Liver (tissue), 9 donors: ENCODE data around the gene DDA1. TPM values are rescaled to one million over a fixed set of nuclear protein-coding genes. Genes with fewer than 3 reads are reported as not detected.

Experiments
- DNase-seq: peaks from one replicate; pipeline ENCODE4 v3.0.0-alpha.2; 2017; ENCODE audit warnings: low spot score
- H3K27ac ChIP-seq, 2 donors: one replicate each; pipeline ENCODE4 v1.7.0; 2013; ENCODE audit warnings: inconsistent platforms in 2 of 2, low read length in 2 of 2, control low read depth in 1 of 2, low read depth in 1 of 2, mild to moderate bottlenecking in 1 of 2
- H3K27me3 ChIP-seq, 4 donors: one replicate each; pipeline versions ENCODE4 v1.6.1 to v1.7.0; 2013; ENCODE audit warnings: low read length in 3 of 4, inconsistent platforms in 1 of 4, mild to moderate bottlenecking in 1 of 4, moderate library complexity in 1 of 4; ENCODE audit not compliant: control insufficient read depth in 4 of 4, insufficient read depth in 4 of 4
- H3K36me3 ChIP-seq, 4 donors: one replicate each; pipeline versions ENCODE4 v1.6.1 to v1.7.0; 2013; ENCODE audit warnings: low read length in 3 of 4, mild to moderate bottlenecking in 3 of 4, low read depth in 1 of 4, moderate library complexity in 1 of 4; ENCODE audit not compliant: control insufficient read depth in 4 of 4, insufficient read depth in 3 of 4
- H3K4me1 ChIP-seq, 4 donors: one replicate each; pipeline versions ENCODE4 v1.6.1 to v1.7.0; 2013; ENCODE audit warnings: low read length in 3 of 4, mild to moderate bottlenecking in 3 of 4, moderate library complexity in 1 of 4; ENCODE audit not compliant: control insufficient read depth in 4 of 4, insufficient read depth in 4 of 4
- H3K4me3 ChIP-seq, 3 donors: one replicate each; pipeline versions ENCODE4 v1.6.1 to v1.7.0; 2013; ENCODE audit warnings: low read length in 3 of 3, control low read depth in 1 of 3, low read depth in 1 of 3, mild to moderate bottlenecking in 1 of 3
- H3K9ac ChIP-seq, 2 donors: one replicate each; pipeline ENCODE4 v1.7.0; 2013; ENCODE audit warnings: low read length in 2 of 2, mild to moderate bottlenecking in 2 of 2, moderate library complexity in 2 of 2, control low read depth in 1 of 2, low read depth in 1 of 2
- H3K9me3 ChIP-seq, 4 donors: one replicate each; pipeline versions ENCODE4 v1.6.1 to v1.7.0; 2013; ENCODE audit warnings: low read length in 3 of 4; ENCODE audit not compliant: control insufficient read depth in 4 of 4
- EGR1 ChIP-seq, 2 donors: IDR thresholded peaks; 2 replicates each; pipeline ENCODE4 v1.6.1; 2016 to 2018; ENCODE audit warnings: antibody characterized with exemption in 2 of 2, low read depth in 2 of 2
- FOXA2 ChIP-seq: IDR thresholded peaks from 2 replicates; pipeline ENCODE4 v1.6.1; 2016; ENCODE audit warnings: antibody characterized with exemption
- HNF4G ChIP-seq: IDR thresholded peaks from 2 replicates; pipeline ENCODE4 v1.6.1; 2016; ENCODE audit warnings: antibody characterized with exemption
- JUND ChIP-seq, 2 donors: IDR thresholded peaks; 2 replicates each; pipeline ENCODE4 v1.6.1; 2016; ENCODE audit warnings: antibody characterized with exemption in 2 of 2
- NR2F2 ChIP-seq: IDR thresholded peaks from 2 replicates; pipeline ENCODE4 v1.6.1; 2016; ENCODE audit warnings: antibody characterized with exemption
- SP1 ChIP-seq: IDR thresholded peaks from 2 replicates; pipeline ENCODE4 v1.6.1; 2018; ENCODE audit warnings: antibody characterized with exemption, mild to moderate bottlenecking
- TAF1 ChIP-seq: conservative IDR thresholded peaks from 2 replicates; pipeline ENCODE4 v1.6.1; 2016; ENCODE audit warnings: antibody characterized with exemption, mild to moderate bottlenecking
- YY1 ChIP-seq: IDR thresholded peaks from 2 replicates; pipeline ENCODE4 v1.6.1; 2016; ENCODE audit warnings: antibody characterized with exemption, mild to moderate bottlenecking
- ZBTB33 ChIP-seq: IDR thresholded peaks from 2 replicates; pipeline ENCODE4 v1.6.1; 2016; ENCODE audit warnings: antibody characterized with exemption
- WGBS: extraction: QIAGEN DNeasy Blood & Tissue Kit; methylation state at CpG from one replicate; pipeline ENCODE4 v1.1.7; 2013; 5-methylcytosine and 5-hydroxymethylcytosine counted together
- polyA plus RNA-seq, 2 donors: library from polyadenylated mRNA; stranded (reverse) in 1 of 2; unstranded in 1 of 2; fragments of 200-250 nt in 1 of 2; fragments of >200 nt in 1 of 2; fragmentation: Nextera tagmentation in 1 of 2; extraction: Ambion mirVana in 1 of 2; gene quantifications; one replicate each; pipeline versions ENCODE4 v1.2.1 to v1.2.3, GENCODE V29; 2013 to 2015
- total RNA-seq, 2 donors: library from RNA; depleted of rRNA; stranded (reverse); fragments of >200 nt; gene quantifications; one replicate each; pipeline ENCODE4 v1.2.3, GENCODE V29; 2014
- TF ChIP-seq, protein P1 (sequence below): IDR thresholded peaks from 2 replicates; pipeline ENCODE4 v1.6.1; 2016; ENCODE audit warnings: antibody characterized with exemption
- TF ChIP-seq, protein P2 (sequence below): IDR thresholded peaks from 2 replicates; pipeline ENCODE4 v1.6.1; 2016; ENCODE audit warnings: antibody characterized with exemption, mild to moderate bottlenecking
- donor health status: healthy.
- donor health status: healthy.
- donor health status: healthy.
- donor health status: healthy.
- donor health status: healthy.

The DDA1 gene
- total and polyA plus RNA-seq, 4 donors: 7.9 to 37.9 (median 20.8) TPM

DNA sequence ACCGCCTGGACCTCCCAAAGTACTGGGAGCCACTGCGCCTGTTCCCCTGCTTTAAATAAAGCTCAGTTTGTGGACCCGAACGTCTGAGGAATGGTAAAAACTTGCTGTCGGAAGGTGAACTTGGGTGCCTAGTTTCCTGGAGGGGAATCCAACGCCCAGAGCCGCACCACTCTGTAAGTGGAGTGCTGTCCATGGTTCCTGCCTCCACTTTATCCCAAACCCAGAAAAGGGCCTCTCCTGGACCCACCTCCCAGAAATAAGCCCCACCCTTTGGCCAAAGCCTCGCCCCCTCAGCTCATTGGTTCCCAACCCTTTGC, 23.0 kb downstream of the DDA1 start (continued):
- TF ChIP-seq, protein P1, sequence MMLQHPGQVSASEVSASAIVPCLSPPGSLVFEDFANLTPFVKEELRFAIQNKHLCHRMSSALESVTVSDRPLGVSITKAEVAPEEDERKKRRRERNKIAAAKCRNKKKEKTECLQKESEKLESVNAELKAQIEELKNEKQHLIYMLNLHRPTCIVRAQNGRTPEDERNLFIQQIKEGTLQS: no peak
- TF ChIP-seq EGR1 (IDR thresholded peaks at IDR 0.05; ENCODE audit: low read depth in 2 of 2): no peak
- no peak for TF ChIP-seq NR2F2

- H3K9ac ChIP-seq: no peak overlapping the region
- H3K4me1 ChIP-seq: peaks cover 14 to 29% (median 21%) of the 10 kb centered on the region in 4 donors
- H3K9me3 ChIP-seq: no peaks in the 10 kb centered on the region
- TF ChIP-seq SP1 (peak; percentile 30), JUND (IDR thresholded peaks at IDR 0.05) (no peak)
- H3K36me3 ChIP-seq: no peaks in the 10 kb centered on the region
- WGBS: 97% methylated on average over 45 of the region's 45 CpGs
- H3K4me3 ChIP-seq: no peak overlapping the region
- no peak overlapping the region for H3K27ac ChIP-seq
- DNase-seq: no peak
- no peaks in the 10 kb centered on the region for H3K27me3 ChIP-seq
Measured at GRCh38 chr19:17332677-17333581, 23.6 kb downstream of the DDA1 start.

DNA sequence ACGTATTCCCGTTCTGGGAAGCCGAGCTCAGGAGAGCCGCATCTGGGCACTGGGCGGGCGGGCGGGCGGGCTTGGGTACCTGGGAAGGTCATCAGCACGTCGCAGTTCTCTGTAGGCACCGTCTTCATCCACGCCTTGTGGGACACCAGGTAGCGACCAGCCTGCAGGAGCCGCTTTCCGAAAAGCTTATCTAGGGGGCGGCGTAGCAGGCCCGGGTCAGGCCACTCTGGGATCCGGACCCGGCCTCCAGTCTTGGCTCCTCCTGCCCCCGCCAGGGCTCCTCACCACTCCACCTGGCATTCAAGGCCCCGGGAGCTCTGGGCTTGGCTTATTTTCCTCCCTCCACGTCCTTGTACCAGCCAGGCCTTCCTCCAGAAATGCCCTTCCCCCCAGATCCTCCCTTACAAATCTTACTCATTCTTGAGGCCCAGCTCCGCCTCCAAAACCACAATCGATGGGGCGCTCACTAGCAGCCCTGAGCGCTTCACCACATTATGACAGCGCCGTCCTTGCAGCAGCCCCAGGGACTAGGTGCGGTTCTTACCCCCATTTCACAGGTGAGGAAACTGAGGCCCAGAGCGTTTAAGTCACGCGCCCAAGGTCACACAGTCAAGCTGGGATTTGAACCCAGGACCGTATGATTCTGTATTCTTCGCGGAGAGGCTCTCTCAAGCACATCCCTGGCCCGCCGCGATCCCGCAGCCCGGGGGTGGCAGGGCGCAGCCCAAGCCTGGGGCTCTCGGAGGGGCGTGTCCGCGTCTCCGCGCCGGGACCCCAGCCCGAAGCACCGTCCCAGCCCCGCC, 24.4 kb downstream of the DDA1 start:
- Histone ChIP-seq H3K27ac (no peak overlapping the region), H3K27me3 (no peaks in the 10 kb centered on the region)
- no peak for DNase-seq

More for the DNA sequence above, 24.4 kb downstream of the DDA1 start:
- H3K9me3 ChIP-seq: no peaks in the 10 kb centered on the region
- peaks cover 13 to 34% (median 25%) of the 10 kb centered on the region in 4 donors for H3K4me1 ChIP-seq
- H3K9ac ChIP-seq: peak overlapping the region in 1 of 2 donors; percentile 56
- peak overlapping the region; percentile 49 to 71 (median 63) for H3K4me3 ChIP-seq
- 50% methylated on average over 52 of the region's 52 CpGs for WGBS
- TF ChIP-seq FOXA2 (no peak), HNF4G (no peak), YY1 (no peak), SP1 (no peak), TAF1 (no peak), ZBTB33 (no peak)
- TF ChIP-seq, protein P2, sequence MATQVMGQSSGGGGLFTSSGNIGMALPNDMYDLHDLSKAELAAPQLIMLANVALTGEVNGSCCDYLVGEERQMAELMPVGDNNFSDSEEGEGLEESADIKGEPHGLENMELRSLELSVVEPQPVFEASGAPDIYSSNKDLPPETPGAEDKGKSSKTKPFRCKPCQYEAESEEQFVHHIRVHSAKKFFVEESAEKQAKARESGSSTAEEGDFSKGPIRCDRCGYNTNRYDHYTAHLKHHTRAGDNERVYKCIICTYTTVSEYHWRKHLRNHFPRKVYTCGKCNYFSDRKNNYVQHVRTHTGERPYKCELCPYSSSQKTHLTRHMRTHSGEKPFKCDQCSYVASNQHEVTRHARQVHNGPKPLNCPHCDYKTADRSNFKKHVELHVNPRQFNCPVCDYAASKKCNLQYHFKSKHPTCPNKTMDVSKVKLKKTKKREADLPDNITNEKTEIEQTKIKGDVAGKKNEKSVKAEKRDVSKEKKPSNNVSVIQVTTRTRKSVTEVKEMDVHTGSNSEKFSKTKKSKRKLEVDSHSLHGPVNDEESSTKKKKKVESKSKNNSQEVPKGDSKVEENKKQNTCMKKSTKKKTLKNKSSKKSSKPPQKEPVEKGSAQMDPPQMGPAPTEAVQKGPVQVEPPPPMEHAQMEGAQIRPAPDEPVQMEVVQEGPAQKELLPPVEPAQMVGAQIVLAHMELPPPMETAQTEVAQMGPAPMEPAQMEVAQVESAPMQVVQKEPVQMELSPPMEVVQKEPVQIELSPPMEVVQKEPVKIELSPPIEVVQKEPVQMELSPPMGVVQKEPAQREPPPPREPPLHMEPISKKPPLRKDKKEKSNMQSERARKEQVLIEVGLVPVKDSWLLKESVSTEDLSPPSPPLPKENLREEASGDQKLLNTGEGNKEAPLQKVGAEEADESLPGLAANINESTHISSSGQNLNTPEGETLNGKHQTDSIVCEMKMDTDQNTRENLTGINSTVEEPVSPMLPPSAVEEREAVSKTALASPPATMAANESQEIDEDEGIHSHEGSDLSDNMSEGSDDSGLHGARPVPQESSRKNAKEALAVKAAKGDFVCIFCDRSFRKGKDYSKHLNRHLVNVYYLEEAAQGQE: no peak
- no peaks in the 10 kb centered on the region for H3K36me3 ChIP-seq
